RWPE2 (cell line): ENCODE data around the gene ALOX5.
"Not testable (repeated sequence)": the region's sequence is repeated elsewhere in the genome, so short reads cannot be mapped to it uniquely, and the experiment has no call there.

Source experiments
- ATAC-seq: fragments of 200-7000 bp; cut with Tn5 transposase; 3 replicates; pipeline ENCODE4 v1.9.1; 2021; ENCODE audit warnings: low read depth
- DNase-seq: peaks from one replicate; pipeline ENCODE4 v3.0.0-alpha.2; 2020; ENCODE audit warnings: low spot score
- H3K27ac ChIP-seq: fragments of 450-650 bp; 2 replicates; pipeline ENCODE4 v1.5.1; 2017; ENCODE audit warnings: mild to moderate bottlenecking; ENCODE audit not compliant: poor library complexity, severe bottlenecking
- H3K27me3 ChIP-seq: fragments of 250-450 bp; sonication (Bioruptor Pico); 2 replicates; pipeline ENCODE4 v1.5.1; 2021; ENCODE audit warnings: mild to moderate bottlenecking, moderate library complexity; ENCODE audit not compliant: insufficient read depth, poor library complexity, severe bottlenecking
- H3K36me3 ChIP-seq: fragments of 250-450 bp; sonication (Bioruptor Pico); 2 replicates; pipeline ENCODE4 v1.5.1; 2020; ENCODE audit warnings: low read depth, mild to moderate bottlenecking, moderate library complexity
- H3K4me1 ChIP-seq: fragments of 250-450 bp; sonication (Bioruptor Pico); 2 replicates; pipeline ENCODE4 v1.5.1; 2021; ENCODE audit warnings: mild to moderate bottlenecking, moderate library complexity; ENCODE audit not compliant: insufficient read depth, poor library complexity, severe bottlenecking
- H3K4me3 ChIP-seq: fragments of 250-450 bp; sonication (Bioruptor Pico); 2 replicates; pipeline ENCODE4 v1.5.1; 2021; ENCODE audit warnings: mild to moderate bottlenecking, moderate library complexity; ENCODE audit not compliant: severe bottlenecking
- H3K9me3 ChIP-seq: fragments of 250-450 bp; sonication (Bioruptor Pico); 2 replicates; pipeline ENCODE4 v1.5.1; 2021; ENCODE audit warnings: mild to moderate bottlenecking, moderate library complexity; ENCODE audit not compliant: severe bottlenecking
- CTCF ChIP-seq: fragments of 450-650 bp; IDR thresholded peaks from one replicate; pipeline ENCODE4 v1.5.1; 2017; ENCODE audit warnings: mild to moderate bottlenecking, moderate library complexity; ENCODE audit not compliant: poor library complexity, severe bottlenecking

Gene ALOX5

GRCh38 chr10:45387096-45387893 is 13.3 kb downstream of the ALOX5 start:
- Histone ChIP-seq H3K9me3 (no peaks in the 10 kb centered on the region), H3K27ac (no peak overlapping the region), H3K27me3 (no peaks in the 10 kb centered on the region), H3K4me1 (no peaks in the 10 kb centered on the region), H3K4me3 (no peak overlapping the region), H3K36me3 (no peaks in the 10 kb centered on the region)
- no peak for DNase-seq
- TF ChIP-seq CTCF = no peak
- no peak for ATAC-seq

GRCh38 chr10:45389671-45390070 is 15.7 kb downstream of the ALOX5 start:
- not testable (repeated sequence) for H3K9me3 ChIP-seq, H3K4me1 ChIP-seq, H3K36me3 ChIP-seq, H3K27ac ChIP-seq, H3K27me3 ChIP-seq, H3K4me3 ChIP-seq, DNase-seq, ATAC-seq

GRCh38 chr10:45391636-45392035 is 17.6 kb downstream of the ALOX5 start:
- not testable (repeated sequence) for ATAC-seq, H3K4me1 ChIP-seq, DNase-seq

GRCh38 chr10:45395554-45395953 is 21.5 kb downstream of the ALOX5 start:
- ATAC-seq = no peak
- H3K9me3 ChIP-seq = no peaks in the 10 kb centered on the region
- H3K36me3 ChIP-seq = no peaks in the 10 kb centered on the region

More at GRCh38 chr10:45391636-45392035, 17.6 kb downstream of the ALOX5 start:
- H3K36me3 ChIP-seq, H3K4me3 ChIP-seq, H3K27ac ChIP-seq, H3K9me3 ChIP-seq, H3K27me3 ChIP-seq: not testable (repeated sequence)

GRCh38 chr10:45398595-45398994 is 24.6 kb downstream of the ALOX5 start:
- TF ChIP-seq CTCF = no peak
- no peak for ATAC-seq

More at GRCh38 chr10:45395554-45395953, 21.5 kb downstream of the ALOX5 start:
- Histone ChIP-seq H3K27me3 (no peaks in the 10 kb centered on the region), H3K27ac (no peak overlapping the region), H3K4me3 (no peak overlapping the region), H3K4me1 (no peaks in the 10 kb centered on the region)
- no peak for DNase-seq
- TF ChIP-seq CTCF = no peak

GRCh38 chr10:45399113-45399512 is 25.1 kb downstream of the ALOX5 start:
- no peaks in the 10 kb centered on the region for H3K36me3 ChIP-seq
- no peaks in the 10 kb centered on the region for H3K9me3 ChIP-seq
- no peak overlapping the region for H3K27ac ChIP-seq
- DNase-seq (no peak), ATAC-seq (no peak)
- no peak for TF ChIP-seq CTCF
- no peaks in the 10 kb centered on the region for H3K4me1 ChIP-seq
- no peak overlapping the region for H3K4me3 ChIP-seq
- no peaks in the 10 kb centered on the region for H3K27me3 ChIP-seq

More at GRCh38 chr10:45398595-45398994, 24.6 kb downstream of the ALOX5 start:
- H3K9me3 ChIP-seq = no peaks in the 10 kb centered on the region
- no peak for DNase-seq
- H3K27me3 ChIP-seq = no peaks in the 10 kb centered on the region
- no peak overlapping the region for H3K4me3 ChIP-seq
- no peak overlapping the region for H3K27ac ChIP-seq
- no peaks in the 10 kb centered on the region for H3K36me3 ChIP-seq
- H3K4me1 ChIP-seq = no peaks in the 10 kb centered on the region
